T-helper 17 cell (primary cell): ENCODE data around the gene ADAMTSL4. TPM values are rescaled to one million over a fixed set of nuclear protein-coding genes. Genes with fewer than 3 reads are reported as not detected.
"Not testable (repeated sequence)": the region's sequence is repeated elsewhere in the genome, so short reads cannot be mapped to it uniquely, and the experiment has no call there.

Source experiments
- ATAC-seq: fragments of 150-1000 bp; cut with Tn5 transposase; 2 replicates; pipeline ENCODE4 v1.10.0; 2021; ENCODE audit warnings: mild to moderate bottlenecking, moderate library complexity
- DNase-seq, 3 donors: peaks; one replicate each; pipeline versions ENCODE4 v3.0.0 to v3.0.0-alpha.2; 2020 to 2021
- H3K9me3 ChIP-seq: one replicate; pipeline ENCODE4 v1.7.0; 2013; ENCODE audit warnings: low read length, mild to moderate bottlenecking; ENCODE audit not compliant: control insufficient read depth, poor library complexity, severe bottlenecking
- H3K27ac Mint-ChIP-seq: one replicate; pipeline ENCODE4 v1.8.0; 2022; ENCODE audit warnings: mild to moderate bottlenecking, moderate library complexity, mixed read lengths
- H3K27me3 Mint-ChIP-seq: one replicate; pipeline ENCODE4 v1.8.0; 2022; ENCODE audit warnings: mixed read lengths
- H3K36me3 Mint-ChIP-seq: one replicate; pipeline ENCODE4 v1.8.0; 2022; ENCODE audit warnings: low read depth, mixed read lengths
- H3K4me1 Mint-ChIP-seq: one replicate; pipeline ENCODE4 v1.8.0; 2022; ENCODE audit warnings: mild to moderate bottlenecking, mixed read lengths
- H3K4me3 Mint-ChIP-seq: one replicate; pipeline ENCODE4 v1.8.0; 2022; ENCODE audit warnings: mild to moderate bottlenecking, moderate library complexity, mixed read lengths
- total RNA-seq, 4 donors: library from RNA in 2 of 4; stranded (reverse) in 2 of 4; gene quantifications; one replicate each; pipeline ENCODE4 v1.2.3 and lab custom pipeline; 2022 to 2026

Gene ADAMTSL4
- total RNA-seq, 2 donors from 2014 or later, result 0.39 to 1.6 TPM

- no peak for DNase-seq
- Mint-ChIP-seq H3K4me1 (peaks cover 30% of the 10 kb centered on the region), H3K27ac (peak overlapping the region; percentile 99), H3K4me3 (peak overlapping the region; percentile 94), H3K36me3 (peaks cover 20% of the 10 kb centered on the region), H3K27me3 (no peaks in the 10 kb centered on the region)
- peak; percentile 7 for ATAC-seq
- H3K9me3 ChIP-seq, result peaks cover 9% of the 10 kb centered on the region
Observed at GRCh38 chr1:150579945-150580642, 30.9 kb downstream of the ADAMTSL4 start.

- peak overlapping the region; percentile 94 for H3K4me3 Mint-ChIP-seq
- H3K27me3 Mint-ChIP-seq, ATAC-seq, H3K9me3 ChIP-seq, DNase-seq: not testable (repeated sequence)
- H3K27ac Mint-ChIP-seq, result peak overlapping the region; percentile 99
- H3K36me3 Mint-ChIP-seq, result peaks cover 16% of the 10 kb centered on the region
- peaks cover 27% of the 10 kb centered on the region for H3K4me1 Mint-ChIP-seq
Observed at GRCh38 chr1:150580966-150581365, 31.8 kb downstream of the ADAMTSL4 start.

- H3K4me3 Mint-ChIP-seq, ATAC-seq, H3K27me3 Mint-ChIP-seq, DNase-seq, H3K9me3 ChIP-seq, H3K27ac Mint-ChIP-seq: not testable (repeated sequence)
- peaks cover 25% of the 10 kb centered on the region for H3K4me1 Mint-ChIP-seq
- peaks cover 14% of the 10 kb centered on the region for H3K36me3 Mint-ChIP-seq
Observed at GRCh38 chr1:150581437-150581836, 32.2 kb downstream of the ADAMTSL4 start.

- H3K4me3 Mint-ChIP-seq, DNase-seq, H3K27me3 Mint-ChIP-seq, H3K27ac Mint-ChIP-seq, H3K9me3 ChIP-seq, ATAC-seq: not testable (repeated sequence)
- Mint-ChIP-seq H3K36me3 (peaks cover 12% of the 10 kb centered on the region), H3K4me1 (peaks cover 24% of the 10 kb centered on the region)
Observed at GRCh38 chr1:150581962-150582361, 32.8 kb downstream of the ADAMTSL4 start.

- Mint-ChIP-seq H3K27me3 (no peaks in the 10 kb centered on the region), H3K4me1 (peaks cover 20% of the 10 kb centered on the region), H3K27ac (no peak overlapping the region), H3K4me3 (no peak overlapping the region), H3K36me3 (peaks cover 8% of the 10 kb centered on the region)
- ATAC-seq (no peak), DNase-seq (no peak)
- peaks cover 3% of the 10 kb centered on the region for H3K9me3 ChIP-seq
Observed at GRCh38 chr1:150582371-150582770, 33.2 kb downstream of the ADAMTSL4 start.

GRCh38 chr1:150596095-150596892 lies 47.1 kb downstream of the ADAMTSL4 start:
- ATAC-seq (peak; percentile 78), DNase-seq (peak in 1 of 3 donors; percentile 18)
- Mint-ChIP-seq H3K4me3 (peak overlapping the region; percentile 39), H3K4me1 (peaks cover 24% of the 10 kb centered on the region), H3K27ac (peak overlapping the region; percentile 95), H3K36me3 (peaks cover 2% of the 10 kb centered on the region), H3K27me3 (no peaks in the 10 kb centered on the region)
- H3K9me3 ChIP-seq, result no peaks in the 10 kb centered on the region

GRCh38 chr1:150596976-150597375 lies 47.8 kb downstream of the ADAMTSL4 start:
- Mint-ChIP-seq H3K4me3 (peak overlapping the region; percentile 39), H3K27ac (peak overlapping the region; percentile 95), H3K27me3 (no peaks in the 10 kb centered on the region), H3K36me3 (peaks cover 2% of the 10 kb centered on the region), H3K4me1 (peaks cover 24% of the 10 kb centered on the region)
- DNase-seq, result no peak
- ATAC-seq, result no peak
- no peaks in the 10 kb centered on the region for H3K9me3 ChIP-seq

- Mint-ChIP-seq H3K4me1 (peaks cover 23% of the 10 kb centered on the region), H3K27ac (peak overlapping the region; percentile 95)
- not testable (repeated sequence) for ATAC-seq, H3K36me3 Mint-ChIP-seq, DNase-seq, H3K27me3 Mint-ChIP-seq, H3K4me3 Mint-ChIP-seq, H3K9me3 ChIP-seq
Observed at GRCh38 chr1:150598346-150598745, 49.1 kb downstream of the ADAMTSL4 start.

- DNase-seq, result no peak
- no peak overlapping the region for H3K27ac Mint-ChIP-seq
- H3K9me3 ChIP-seq, result no peaks in the 10 kb centered on the region
- no peaks in the 10 kb centered on the region for H3K27me3 Mint-ChIP-seq
- no peak for ATAC-seq
- H3K36me3 Mint-ChIP-seq, result peaks cover 2% of the 10 kb centered on the region
- no peak overlapping the region for H3K4me3 Mint-ChIP-seq
- peaks cover 16% of the 10 kb centered on the region for H3K4me1 Mint-ChIP-seq
Observed at GRCh38 chr1:150601540-150601939, 52.3 kb downstream of the ADAMTSL4 start.

- H3K36me3 Mint-ChIP-seq, DNase-seq, H3K27ac Mint-ChIP-seq, ATAC-seq, H3K27me3 Mint-ChIP-seq, H3K4me1 Mint-ChIP-seq, H3K9me3 ChIP-seq, H3K4me3 Mint-ChIP-seq: not testable (repeated sequence)
Observed at GRCh38 chr1:150602372-150602771, 53.2 kb downstream of the ADAMTSL4 start.

GRCh38 chr1:150603711-150604110 lies 54.5 kb downstream of the ADAMTSL4 start:
- no peak overlapping the region for H3K4me3 Mint-ChIP-seq
- H3K36me3 Mint-ChIP-seq, result peaks cover 2% of the 10 kb centered on the region
- ATAC-seq, result no peak
- H3K27me3 Mint-ChIP-seq, result no peaks in the 10 kb centered on the region
- DNase-seq, result no peak
- peak overlapping the region; percentile 27 for H3K27ac Mint-ChIP-seq
- H3K9me3 ChIP-seq, result no peaks in the 10 kb centered on the region
- peaks cover 9% of the 10 kb centered on the region for H3K4me1 Mint-ChIP-seq

- DNase-seq (no peak), ATAC-seq (no peak)
- Mint-ChIP-seq H3K27ac (peak overlapping the region; percentile 27), H3K27me3 (no peaks in the 10 kb centered on the region), H3K4me3 (no peak overlapping the region), H3K4me1 (peaks cover 9% of the 10 kb centered on the region), H3K36me3 (peaks cover 2% of the 10 kb centered on the region)
- no peaks in the 10 kb centered on the region for H3K9me3 ChIP-seq
Observed at GRCh38 chr1:150604226-150604588, 55.0 kb downstream of the ADAMTSL4 start.

- Mint-ChIP-seq H3K4me1 (peaks cover 12% of the 10 kb centered on the region), H3K27ac (peak overlapping the region; percentile 62)
- DNase-seq, H3K36me3 Mint-ChIP-seq, H3K9me3 ChIP-seq, ATAC-seq, H3K4me3 Mint-ChIP-seq, H3K27me3 Mint-ChIP-seq: not testable (repeated sequence)
Observed at GRCh38 chr1:150605451-150605731, 56.2 kb downstream of the ADAMTSL4 start.
